Non-pigmented ciliary epithelial cell (primary cell): Measurements from ENCODE around the gene PLA2G2C.

Source experiments
- DNase-seq: peaks from one replicate; pipeline ENCODE4 v3.0.0-alpha.2; 2010; ENCODE audit warnings: low read depth

PLA2G2C gene

DNA sequence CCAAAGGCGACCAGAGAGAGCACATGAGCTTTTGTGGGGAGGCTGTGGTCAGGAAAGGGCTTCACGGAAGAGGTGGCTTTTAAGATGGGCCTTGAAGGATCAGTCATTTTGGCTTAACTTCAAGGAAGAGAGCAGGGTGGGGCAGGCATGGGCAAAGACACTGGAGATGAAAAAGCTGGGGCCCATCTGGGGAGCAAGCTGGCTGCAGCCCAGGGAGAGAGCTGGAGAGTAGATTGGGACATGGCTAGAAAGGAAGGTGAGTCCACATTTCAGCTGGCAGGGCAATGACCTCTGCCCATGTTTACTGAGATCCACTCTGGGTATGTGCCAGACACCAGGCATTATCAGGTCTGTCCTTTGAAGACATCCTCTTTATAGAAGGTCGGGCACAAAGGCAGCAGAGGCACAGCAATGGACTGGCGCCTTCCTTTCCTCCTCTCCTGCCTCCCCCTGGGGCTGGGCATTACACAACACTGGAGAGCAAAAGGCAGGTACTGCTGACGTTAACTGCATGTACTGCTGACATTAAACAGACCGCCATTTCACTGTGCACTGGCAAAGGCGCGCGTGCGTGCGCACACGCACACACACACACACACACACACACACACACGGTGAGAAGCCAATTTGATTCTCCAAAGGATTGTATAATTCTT is 2.6 kb downstream of the PLA2G2C start:
- DNase-seq, result no peak

DNA sequence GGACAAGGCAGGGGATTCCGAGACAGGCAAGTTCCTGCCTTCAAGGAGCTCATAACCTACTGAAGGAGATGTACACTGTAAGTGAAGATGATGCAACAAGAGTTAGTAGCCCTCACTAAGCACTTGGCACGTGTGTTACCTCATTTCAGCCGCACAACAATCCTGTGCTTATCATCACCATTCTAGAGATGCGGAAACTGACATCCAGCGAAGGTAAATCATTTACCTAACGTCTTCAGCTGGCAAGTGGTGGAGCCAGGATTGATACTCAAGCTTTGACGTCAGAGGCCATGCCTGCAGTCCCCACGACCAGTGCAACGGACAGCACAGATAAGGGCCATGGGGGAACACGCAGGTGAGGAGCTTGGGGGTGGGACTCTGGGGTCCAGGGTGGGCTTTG is 3.3 kb downstream of the PLA2G2C start:
- no peak for DNase-seq

DNA sequence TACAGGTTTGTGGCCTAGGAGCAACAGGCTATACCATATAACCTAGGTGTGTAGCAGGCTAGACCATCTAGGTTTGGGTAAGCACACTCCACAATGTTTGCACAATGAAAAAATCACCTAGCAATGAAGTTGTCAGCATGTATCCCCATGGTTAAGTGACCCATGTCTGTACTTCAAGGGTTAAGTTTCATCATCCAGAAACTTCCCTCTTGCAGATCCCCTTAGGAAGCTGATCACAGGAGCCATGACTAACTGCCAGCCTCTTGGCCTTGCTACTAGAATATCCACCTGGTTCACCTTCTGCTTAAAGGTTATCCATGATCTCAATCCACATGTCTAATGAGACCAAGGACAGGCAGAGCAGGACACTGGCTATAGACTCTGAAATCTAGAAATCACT is 3.9 kb downstream of the PLA2G2C start:
- DNase-seq, result no peak

DNA sequence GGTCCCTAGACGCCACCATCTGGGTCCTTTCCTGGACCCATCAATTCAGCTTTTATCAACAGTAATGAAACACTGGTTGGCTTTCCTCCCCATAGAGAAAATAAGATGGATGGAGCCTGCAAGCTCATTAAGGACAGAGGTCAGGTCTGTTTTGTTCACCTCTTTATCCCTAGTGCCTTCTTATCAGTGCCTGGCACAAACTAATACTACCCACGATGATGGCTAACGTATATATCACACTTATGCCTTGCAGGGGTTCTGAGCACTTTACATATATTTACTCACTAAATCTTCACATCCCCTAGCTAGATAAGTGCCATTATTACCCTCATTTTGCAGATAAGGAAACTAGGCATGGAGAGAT is 5.5 kb downstream of the PLA2G2C start:
- no peak for DNase-seq

DNA sequence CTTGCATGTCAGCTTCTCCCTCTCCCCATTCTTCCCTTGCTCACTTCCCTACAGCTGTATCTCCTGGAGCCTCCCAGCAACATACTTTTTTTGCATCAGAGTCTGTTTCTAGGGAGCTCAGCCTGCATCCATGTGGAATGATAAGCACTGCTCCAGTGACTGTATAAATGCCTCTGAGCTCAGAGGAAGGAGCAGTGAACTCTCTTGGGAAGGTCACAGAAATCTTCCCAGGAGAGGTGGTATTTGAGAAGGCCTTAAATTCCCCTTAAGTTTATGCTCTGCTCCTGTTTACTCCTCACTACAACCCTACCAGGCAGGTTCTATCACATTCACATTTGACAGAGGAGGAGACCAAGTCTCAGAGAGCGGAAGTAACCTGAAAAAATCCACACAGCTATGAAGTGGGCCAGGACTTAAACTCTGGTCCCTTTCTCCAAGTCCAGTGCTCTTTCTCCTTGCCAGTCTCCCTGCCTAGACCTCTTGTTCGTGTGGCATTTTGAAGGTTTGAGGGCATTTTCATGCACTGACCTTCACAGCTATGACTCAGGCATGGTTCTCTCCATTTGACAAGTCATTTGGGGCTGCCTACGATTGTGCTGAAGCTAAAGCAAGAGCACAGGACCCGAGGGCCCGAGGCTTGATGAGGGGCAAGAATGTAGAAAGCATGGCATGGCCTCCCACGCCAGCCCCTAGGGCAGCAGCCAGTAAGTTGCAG is 6.0 kb downstream of the PLA2G2C start:
- no peak for DNase-seq

DNA sequence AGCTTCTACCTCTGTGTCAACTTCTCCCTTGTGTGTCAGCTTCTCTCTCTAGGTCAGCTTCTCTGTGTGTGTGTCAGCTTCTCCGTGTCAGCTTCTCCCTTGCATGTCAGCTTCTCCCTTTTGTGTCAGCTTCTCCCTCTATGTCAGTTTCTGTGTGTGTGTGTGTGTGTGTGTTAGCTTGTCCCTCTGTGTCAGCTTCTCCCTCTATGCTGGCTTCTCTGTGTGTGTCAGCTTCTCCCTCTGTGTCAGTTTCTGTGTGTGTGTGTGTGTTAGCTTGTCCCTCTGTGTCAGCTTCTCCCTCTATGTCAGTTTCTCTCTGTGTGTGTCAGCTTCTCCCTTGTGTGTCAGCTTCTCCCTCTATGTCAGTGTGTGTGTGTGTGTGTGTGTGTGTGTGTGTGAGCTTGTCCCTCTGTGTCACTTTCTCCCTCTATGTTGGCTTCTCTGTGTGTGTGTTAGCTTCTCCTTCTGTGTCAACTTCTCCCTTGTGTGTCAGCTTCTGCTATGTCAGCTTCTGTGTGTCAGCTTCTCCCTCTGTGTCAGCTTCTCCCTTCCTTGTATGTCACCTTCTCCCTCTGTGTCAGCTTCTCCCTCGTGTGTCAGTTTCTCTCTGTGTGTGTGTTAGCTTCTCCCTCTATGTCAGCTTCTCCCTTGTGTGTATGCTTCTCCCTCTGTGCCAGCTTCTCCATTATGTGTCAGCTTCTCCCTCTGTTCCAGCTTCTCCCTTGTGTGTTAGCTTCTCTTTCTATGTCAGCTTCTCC is 6.8 kb downstream of the PLA2G2C start:
- DNase-seq, result no peak

DNA sequence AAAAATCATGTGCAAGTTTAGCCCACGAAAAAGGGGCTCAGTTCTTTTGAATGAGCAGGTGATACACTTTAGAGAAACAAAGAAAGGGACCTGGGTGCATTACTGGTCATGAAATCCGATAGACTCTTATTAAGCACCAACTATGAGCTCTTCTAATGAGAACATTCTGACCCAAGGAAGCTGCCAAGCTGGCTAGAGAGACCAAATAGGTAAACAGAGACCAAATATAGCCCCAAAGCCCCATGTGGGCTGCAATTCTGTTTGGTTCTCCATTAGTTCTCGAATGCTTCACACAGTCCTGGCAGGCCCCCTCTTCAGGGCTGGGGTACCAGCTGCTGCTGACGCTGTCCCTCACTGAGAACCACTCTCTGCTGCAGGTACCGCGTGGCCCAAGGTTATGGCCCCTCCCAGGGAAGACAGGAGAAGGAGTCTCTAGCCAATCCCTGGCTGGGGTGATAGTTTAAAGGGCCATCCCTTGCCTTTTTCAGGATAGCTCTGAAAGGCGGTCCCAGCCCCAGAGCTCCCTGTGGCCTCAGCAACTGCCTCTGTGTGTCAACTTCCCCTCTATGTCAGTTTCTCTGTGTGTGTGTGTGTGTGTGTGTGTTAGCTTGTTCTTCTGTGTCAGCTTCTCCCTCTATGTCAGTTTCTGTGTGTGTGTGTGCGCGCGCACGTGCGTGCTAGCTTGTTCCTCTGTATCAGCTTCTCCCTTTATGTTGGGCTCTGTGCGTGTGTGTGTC is 7.5 kb downstream of the PLA2G2C start:
- DNase-seq, result no peak

DNA sequence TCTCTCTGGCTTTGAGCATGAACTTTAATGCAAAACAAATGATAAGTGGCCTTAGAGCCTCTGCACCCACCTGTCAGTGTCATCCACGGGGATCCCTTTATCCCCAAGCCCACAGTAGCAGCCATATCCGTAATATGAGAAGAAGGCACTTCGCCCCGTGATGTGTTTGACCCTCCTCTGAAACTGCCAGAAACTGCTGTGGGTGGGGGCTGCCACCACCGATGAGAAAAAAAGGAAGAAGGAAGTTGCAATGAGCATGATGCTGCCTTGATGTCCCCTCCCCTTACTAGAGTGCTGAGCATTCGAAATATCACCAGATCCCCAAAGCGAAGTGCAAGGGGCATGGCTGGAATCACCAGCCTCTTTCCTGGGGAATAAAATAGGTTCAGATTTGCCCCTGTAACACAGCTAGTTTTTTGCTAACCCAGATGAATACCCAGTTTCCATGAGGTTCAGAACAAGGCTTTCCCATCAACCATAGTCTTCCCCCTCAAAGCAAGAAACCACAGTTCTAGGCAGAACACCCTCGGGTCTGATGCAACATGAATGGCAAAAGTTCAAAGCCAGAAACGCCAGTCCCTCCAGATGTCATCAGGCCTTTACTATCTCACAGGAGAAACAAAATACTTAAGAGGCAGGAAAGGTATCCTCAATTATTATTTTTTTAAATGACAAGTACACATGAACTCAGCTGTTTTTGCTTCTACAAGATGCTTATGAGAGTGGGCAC is 11.2 kb downstream of the PLA2G2C start:
- DNase-seq, result no peak

DNA sequence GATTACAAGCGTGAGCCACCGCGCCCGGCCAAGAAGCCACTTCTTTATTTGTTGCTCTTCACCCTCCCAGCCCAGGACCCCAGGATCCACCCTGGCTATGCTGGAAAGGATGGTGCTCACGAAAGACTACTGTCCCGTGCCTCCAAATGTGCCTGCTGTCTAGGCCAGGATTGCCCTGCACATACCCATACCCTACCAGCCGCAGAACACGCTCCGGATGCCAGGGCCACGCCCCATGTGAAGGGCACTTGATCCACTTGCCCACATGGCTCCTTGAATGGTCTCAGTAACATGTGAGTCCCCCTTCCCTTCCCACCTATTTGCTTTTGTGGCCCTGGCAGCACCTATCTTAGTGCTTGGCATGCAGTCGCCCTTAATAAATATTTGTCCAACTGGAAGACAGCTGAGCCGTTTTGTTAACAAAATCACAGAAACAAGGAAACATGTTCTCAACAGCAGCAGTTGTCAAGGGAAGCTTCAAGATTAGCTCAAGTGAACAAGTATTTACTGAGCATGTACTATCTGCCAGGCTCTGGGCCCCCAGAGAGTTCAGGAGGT is 14.2 kb downstream of the PLA2G2C start:
- DNase-seq, result no peak

DNA sequence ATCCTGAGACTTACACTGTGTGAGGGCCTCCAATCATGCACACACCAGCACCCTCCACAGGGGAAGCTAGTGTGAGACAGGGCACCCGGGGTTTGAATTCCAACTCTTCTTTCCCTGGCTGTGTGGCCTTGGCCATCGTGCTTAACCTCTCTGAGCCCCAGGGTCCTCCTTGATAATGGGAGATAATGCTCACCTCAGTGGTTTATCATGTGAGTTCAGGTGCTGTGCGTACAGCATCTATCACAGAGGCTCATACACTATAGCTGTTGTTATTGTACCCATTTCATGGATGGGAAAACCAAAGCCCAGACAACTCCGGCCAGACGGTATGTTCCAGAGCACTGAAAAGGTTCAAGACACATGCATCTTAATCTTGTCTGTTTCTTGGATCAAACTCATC is 16.4 kb downstream of the PLA2G2C start:
- no peak for DNase-seq

DNA sequence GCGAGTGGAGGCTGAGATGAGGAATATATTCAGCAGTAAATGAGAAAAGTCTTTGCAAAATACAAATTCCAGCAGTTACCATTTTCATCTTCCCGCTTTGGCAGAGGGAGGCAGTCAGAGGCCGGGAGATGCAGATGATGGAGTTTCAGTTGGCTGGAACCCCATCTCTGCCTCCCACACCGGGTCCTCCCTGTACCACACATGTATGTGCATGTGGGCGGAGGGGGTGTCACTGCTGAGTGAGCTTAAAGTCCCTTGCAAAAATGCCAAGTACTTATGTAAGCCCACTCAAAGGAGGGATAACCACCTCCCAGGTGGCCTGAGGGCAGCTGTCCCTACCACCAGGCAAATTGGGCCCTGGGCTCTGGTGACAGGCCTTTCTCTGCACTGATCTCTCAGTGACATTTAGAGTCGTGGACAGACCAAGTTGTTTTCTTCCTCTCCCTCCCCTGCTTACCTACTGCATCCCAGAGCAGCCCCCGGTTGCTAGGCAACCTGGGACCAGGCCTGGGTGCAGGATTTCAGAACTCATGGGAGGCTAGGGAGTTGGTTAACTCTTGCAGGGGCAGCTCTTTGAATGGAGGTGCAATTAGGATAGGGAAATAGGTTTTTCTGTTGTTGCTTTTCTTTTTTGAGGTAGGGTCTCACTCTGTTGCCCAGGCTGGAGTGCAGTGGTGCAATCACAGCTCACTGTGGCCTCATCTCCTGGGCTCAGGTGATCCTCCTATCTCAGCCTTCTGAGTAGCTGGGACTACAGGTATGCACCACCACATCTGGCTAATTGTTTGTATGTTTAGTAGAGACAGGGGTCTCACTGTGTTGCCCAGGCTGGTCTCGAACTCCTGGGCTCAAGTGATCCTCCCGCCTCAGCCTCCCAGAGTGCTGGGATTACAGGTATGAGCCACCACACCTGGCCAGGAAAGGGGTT is 17.5 kb downstream of the PLA2G2C start:
- DNase-seq, result no peak

DNA sequence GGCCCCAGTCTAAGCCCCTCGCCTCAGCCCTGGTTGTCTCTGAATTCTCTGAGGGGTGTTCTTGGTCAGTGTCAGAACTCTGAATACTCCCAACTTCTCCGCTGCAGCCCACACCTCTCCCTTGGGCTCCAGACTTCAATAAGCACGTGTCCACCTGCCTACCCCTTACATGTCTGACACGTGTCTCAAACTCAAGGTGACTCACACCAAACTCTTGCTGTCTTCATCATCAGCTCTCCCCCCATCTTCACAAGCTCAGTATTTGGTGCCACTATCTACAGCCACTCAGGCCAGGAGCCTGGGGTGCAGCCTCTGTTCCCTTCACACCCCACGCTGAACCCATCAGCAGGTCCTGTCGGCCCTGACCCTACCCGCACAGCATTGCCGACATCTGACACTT is 19.2 kb downstream of the PLA2G2C start:
- no peak for DNase-seq

DNA sequence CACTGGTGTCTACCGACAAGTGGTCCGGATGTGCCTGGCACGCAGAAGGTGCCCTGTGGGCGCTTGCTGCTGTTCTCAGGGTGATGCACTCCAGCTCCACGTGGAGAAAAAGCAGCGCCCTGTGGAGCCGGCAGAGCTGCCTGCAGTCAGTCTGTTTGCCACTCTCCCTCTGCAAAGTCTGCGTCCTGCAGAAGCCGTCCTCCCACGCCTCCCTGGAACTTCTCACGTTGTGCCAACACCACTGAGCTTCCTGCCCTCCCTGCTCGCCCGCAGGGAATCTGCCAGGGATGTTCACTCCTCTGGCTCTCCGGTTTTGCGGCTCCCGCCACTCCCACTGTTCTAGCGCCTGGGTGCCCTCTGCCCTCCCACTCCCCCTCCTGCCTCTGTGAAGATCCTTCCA is 20.3 kb downstream of the PLA2G2C start:
- no peak for DNase-seq

DNA sequence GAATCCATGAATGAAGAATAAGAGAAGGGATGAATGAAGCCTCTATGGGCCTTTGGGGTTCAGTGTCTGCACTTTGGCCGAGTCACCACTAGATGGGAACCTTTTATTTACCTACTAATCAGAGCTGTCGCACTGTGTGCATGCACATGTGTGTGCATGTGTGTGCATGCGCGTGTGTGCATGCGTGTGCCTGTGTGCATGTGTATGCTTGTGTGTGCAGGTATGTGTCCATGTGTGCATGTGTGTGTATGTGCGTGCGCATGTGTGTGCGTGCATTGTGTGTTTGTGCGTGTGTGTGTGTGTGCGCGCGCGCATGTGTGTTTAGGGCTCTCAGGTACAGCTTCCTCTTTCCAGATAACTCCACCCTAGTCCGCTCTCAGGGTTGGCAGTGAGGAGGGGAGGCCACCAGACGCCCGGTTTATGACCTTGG is 20.8 kb downstream of the PLA2G2C start:
- no peak for DNase-seq

DNA sequence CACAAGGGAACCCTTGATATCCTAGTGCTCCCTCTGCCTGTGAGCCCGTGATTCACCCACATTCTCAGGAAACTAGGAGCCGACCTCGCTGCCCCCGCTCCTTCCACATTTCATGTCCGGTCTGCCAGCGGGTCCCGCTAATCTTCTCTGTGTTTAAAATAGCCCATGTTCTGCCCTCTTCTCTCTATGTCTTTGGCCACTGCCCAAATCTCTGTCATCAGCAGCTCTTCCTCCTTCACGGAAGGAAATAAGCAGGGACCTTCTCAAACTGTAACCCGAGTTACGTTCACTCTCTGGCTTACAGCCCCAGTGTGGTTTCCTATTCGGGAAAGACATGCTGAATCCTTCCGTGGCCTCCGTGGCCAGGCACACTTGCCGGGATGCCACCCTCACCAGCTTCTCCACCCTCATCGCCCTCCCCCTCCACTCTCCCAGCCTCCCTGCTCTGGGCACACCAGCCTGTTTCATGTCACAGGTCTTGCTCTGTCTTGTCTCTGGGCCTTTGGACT is 21.6 kb downstream of the PLA2G2C start:
- DNase-seq, result no peak

DNA sequence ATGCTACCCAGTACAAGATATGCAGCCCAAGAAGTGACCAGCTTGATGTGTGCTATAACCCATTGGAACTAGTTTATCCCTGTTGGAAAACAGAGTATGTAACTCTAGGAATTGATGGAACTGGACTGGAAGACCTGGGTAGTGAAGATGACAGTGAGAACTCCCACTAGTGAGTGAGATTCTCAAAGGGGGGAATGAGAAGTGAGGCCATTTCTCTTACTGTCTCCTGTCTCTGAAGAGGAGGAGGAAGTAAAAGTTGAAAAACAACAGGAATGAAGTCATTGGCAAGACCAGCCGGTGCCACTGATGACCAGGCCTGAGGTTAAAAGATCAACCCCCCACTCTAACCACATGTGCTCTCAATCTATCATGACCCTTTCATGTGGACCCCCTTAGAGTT is 26.3 kb downstream of the PLA2G2C start:
- no peak for DNase-seq

DNA sequence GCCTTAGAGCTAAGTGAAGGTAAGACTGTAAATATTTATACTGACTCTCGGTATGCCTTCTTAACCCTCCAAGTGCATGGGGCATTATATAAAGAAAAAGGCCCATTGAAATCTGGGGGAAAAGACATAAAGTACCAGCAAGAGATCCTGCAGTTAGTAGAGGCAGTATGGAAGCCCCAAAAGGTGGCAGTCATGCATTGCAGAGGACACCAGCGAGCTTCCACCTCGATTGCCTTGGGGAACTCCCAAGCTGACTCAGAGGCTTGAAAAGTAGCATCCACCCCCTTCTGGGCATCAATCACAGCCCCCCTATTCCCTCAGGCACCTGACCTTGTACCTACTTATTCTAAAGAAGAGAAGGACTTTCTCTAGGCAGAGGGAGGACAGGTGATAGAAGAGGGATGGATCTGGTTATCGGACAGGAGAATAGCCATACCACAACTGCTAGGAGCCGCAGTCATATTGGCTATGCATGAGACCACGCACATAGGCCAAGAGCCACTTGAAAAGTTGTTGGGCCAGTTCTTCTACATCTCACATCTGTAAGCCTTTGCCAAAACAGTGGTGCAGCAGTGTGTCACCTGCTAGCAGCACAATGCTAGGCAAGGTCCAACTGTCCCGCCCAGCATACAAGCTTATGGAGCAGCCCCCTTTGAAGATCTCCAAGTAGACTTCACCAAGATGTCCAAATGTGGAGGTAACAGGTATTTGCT is 27.8 kb downstream of the PLA2G2C start:
- no peak for DNase-seq

DNA sequence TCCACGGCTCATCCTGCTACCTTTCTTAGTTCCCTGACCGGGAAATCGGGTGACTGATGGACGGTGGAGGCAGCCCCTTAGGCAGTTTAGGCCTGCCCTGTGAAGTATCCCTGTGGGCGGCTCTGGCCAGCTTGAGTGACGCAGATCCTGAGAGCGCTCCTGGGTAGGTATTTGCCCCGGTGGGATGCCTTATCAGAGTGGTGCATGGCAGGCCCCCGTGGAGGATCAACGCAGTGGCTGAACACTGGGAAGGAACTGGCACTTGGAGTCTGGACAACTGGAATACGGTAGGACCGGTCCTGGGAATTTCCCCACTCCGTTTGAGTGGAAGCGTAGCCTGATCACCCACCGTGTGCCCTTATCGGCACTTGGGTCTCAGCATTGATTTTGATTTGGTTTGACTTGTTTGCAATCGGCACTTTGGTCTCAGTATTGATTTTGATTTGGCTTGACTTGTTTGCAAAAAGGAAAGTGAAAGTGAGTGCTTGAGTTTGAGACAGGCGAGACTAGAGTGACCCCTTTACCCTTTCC is 32.0 kb downstream of the PLA2G2C start:
- DNase-seq, result no peak

DNA sequence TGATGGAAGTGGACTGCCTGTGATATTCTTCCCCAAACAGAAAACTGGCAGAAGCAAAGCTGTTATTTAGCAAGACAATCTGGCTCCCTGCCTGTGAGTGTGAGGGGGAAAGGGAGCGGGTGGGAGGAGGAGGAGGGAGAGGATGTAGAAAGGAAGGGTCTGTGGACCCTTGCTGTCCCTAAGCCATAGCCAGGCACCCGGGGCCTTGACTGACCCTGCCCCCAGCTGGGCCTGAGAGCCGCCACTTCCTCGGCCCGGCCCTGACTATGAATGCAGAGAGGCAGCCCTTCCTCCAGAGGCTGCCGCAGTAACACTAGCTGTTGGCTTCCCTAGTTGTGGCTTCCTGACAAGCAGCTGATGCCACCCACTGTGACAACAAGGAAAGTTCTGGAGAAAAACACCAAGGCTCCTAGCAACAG is 33.3 kb downstream of the PLA2G2C start:
- DNase-seq, result no peak
